HepG2 (cell line): ENCODE data around the gene SEC14L2. TPM values are rescaled to one million over a fixed set of nuclear protein-coding genes. Genes with fewer than 3 reads are reported as not detected.

Experiments used
- DNMT1 ChIP-seq: sonication (generic); formaldehyde crosslinking; IDR thresholded peaks from 2 replicates; pipeline ENCODE4 v1.5.1; 2020; ENCODE audit warnings: mild to moderate bottlenecking, missing genetic modification reagents
- GATA4 ChIP-seq: sonication (generic); IDR thresholded peaks from 2 replicates; pipeline ENCODE4 v1.6.1; 2016; ENCODE audit warnings: antibody characterized with exemption, low read depth, borderline replicate concordance
- HNRNPL ChIP-seq: fragments of 200-400 bp; formaldehyde crosslinking; IDR thresholded peaks from 2 replicates; pipeline ENCODE4 v1.6.1; 2017; ENCODE audit warnings: mild to moderate bottlenecking, low read depth, low read length
- MAF1 ChIP-seq: sonication (generic); formaldehyde crosslinking; IDR thresholded peaks from 2 replicates; pipeline ENCODE4 v1.5.0; 2020; ENCODE audit warnings: missing genetic modification reagents, borderline replicate concordance
- NR1H2 ChIP-seq: sonication (generic); formaldehyde crosslinking; IDR thresholded peaks from 2 replicates; pipeline ENCODE4 v1.8.1; 2022; ENCODE audit warnings: low read depth, missing genetic modification reagents, borderline replicate concordance
- YEATS2 ChIP-seq: sonication (generic); formaldehyde crosslinking; IDR thresholded peaks from 2 replicates; pipeline ENCODE4 v1.4.0; 2020; ENCODE audit warnings: missing genetic modification reagents, borderline replicate concordance
- ZFYVE20 ChIP-seq: sonication (generic); formaldehyde crosslinking; IDR thresholded peaks from 2 replicates; pipeline ENCODE4 v1.8.0; 2023; ENCODE audit warnings: low read depth, mild to moderate bottlenecking, moderate library complexity, missing genetic modification reagents, borderline replicate concordance
- ZNF510 ChIP-seq: sonication (generic); formaldehyde crosslinking; IDR thresholded peaks from 2 replicates; pipeline ENCODE4 v1.4.0; 2020; ENCODE audit warnings: low read depth, mild to moderate bottlenecking, missing genetic modification reagents
- ZNF563 ChIP-seq: sonication (generic); formaldehyde crosslinking; IDR thresholded peaks from 2 replicates; pipeline ENCODE4 v1.8.0; 2022; ENCODE audit warnings: mild to moderate bottlenecking, moderate library complexity, missing genetic modification reagents
- ZSCAN29 ChIP-seq: sonication (generic); formaldehyde crosslinking; conservative IDR thresholded peaks from 2 replicates; pipeline ENCODE4 v1.4.0; 2020; ENCODE audit warnings: mild to moderate bottlenecking, missing genetic modification reagents
- polyA plus RNA-seq, 8 experiments: library from polyadenylated mRNA; depleted of rRNA in 3 of 8; stranded (reverse) in 7 of 8; unstranded in 1 of 8; fragments of >200 nt; fragmentation: Illumina TruSeq in 4 of 8; extraction: Trizol in 4 of 8; gene quantifications; 2 replicates each; pipeline versions ENCODE4 v1.2.1 to v1.2.3, GENCODE V29; 2011 to 2016; ENCODE audit warnings: low read depth in 4 of 8, missing spikeins in 1 of 8, mixed read lengths in 1 of 8; ENCODE audit not compliant: insufficient read depth in 1 of 8
- total RNA-seq, 5 experiments: library from RNA; depleted of rRNA; stranded (reverse); fragments of >200 nt; fragmentation: Illumina TruSeq; extraction: Trizol; gene quantifications; 2 replicates each; pipeline ENCODE4 v1.2.3, GENCODE V29; 2016; ENCODE audit warnings: low read depth in 1 of 5
- TF ChIP-seq, protein P1 (sequence below): sonication (generic); formaldehyde crosslinking; IDR thresholded peaks from 2 replicates; pipeline ENCODE4 v1.5.0; 2020; ENCODE audit warnings: missing genetic modification reagents
- TF ChIP-seq, protein P2 (sequence below): sonication (generic); IDR thresholded peaks from 2 replicates; pipeline ENCODE4 v1.6.1; 2016; ENCODE audit warnings: low read depth, borderline replicate concordance
- TF ChIP-seq, protein P3 (sequence below): fragments of 450-650 bp; IDR thresholded peaks from 2 replicates; pipeline ENCODE4 v1.6.1; 2016
- TF ChIP-seq, protein P4 (sequence below): sonication (generic); formaldehyde crosslinking; IDR thresholded peaks from 2 replicates; pipeline ENCODE4 v1.4.0; 2020; ENCODE audit warnings: low read depth, missing genetic modification reagents
- TF ChIP-seq, protein P5 (sequence below), 2 experiments: fragments of 450-650 bp in 1 of 2; sonication (generic) in 1 of 2; formaldehyde crosslinking; IDR thresholded peaks; 2 replicates each; pipeline versions ENCODE4 v1.5.0 to v1.8.0; 2020 to 2022; ENCODE audit warnings: mild to moderate bottlenecking in 1 of 2, missing genetic modification reagents in 1 of 2
- TF ChIP-seq, protein P6 (sequence below): sonication (generic); formaldehyde crosslinking; IDR thresholded peaks from 2 replicates; pipeline ENCODE4 v1.4.0; 2020; ENCODE audit warnings: missing genetic modification reagents, borderline replicate concordance

Gene SEC14L2
- total and polyA plus RNA-seq, 2 of the 13 experiments (the other 11 are each of a cell fraction or from before 2014, with no cell fraction given) = 4.1 to 5.1 TPM

DNA sequence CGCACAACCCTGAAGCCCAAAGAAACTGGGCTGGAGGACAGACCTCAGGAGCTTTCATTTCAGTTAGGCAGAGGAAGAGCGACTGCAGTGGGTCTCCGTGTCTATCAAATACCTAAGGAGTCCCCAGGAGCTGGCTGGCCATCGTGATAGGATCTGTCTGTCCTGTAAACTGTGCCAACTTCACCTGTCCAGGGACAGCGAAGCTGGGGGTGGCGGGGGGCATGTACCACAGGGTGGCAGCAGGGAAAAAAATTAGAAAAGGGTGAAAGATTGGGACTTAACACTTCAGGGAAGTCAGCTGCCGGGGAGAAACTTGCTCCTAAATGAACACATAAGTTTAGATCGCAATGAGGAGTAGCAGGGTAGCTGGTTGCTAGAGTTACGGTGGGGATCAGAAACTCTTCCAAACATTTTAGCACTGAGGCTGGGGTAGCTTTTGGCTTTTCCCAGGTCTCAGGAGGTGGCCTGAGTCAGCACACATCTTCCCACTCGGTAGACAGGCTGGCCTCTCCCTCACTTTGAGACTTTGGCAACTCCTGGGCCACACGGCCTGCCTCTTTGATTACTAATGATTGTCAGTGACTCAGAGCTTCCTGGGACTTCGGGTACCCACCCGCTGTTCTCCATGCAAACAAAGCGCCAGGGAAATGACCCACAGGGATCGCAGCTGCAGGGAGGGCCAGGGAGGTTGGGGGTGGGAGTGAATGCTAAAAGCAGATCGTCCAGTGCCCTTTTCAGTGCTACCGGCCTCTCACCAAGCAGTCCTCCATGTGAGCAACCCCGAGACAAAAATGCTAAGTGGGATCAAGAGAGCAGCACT, 25.9 kb downstream of the SEC14L2 start (continued):
- TF ChIP-seq, protein P1, sequence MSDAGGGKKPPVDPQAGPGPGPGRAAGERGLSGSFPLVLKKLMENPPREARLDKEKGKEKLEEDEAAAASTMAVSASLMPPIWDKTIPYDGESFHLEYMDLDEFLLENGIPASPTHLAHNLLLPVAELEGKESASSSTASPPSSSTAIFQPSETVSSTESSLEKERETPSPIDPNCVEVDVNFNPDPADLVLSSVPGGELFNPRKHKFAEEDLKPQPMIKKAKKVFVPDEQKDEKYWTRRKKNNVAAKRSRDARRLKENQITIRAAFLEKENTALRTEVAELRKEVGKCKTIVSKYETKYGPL (CRISPR knock-in tag) = no peak
- no peak for TF ChIP-seq NR1H2 (CRISPR knock-in tag)
- TF ChIP-seq, protein P2, sequence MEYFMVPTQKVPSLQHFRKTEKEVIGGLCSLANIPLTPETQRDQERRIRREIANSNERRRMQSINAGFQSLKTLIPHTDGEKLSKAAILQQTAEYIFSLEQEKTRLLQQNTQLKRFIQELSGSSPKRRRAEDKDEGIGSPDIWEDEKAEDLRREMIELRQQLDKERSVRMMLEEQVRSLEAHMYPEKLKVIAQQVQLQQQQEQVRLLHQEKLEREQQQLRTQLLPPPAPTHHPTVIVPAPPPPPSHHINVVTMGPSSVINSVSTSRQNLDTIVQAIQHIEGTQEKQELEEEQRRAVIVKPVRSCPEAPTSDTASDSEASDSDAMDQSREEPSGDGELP = peak; percentile 66; the same call in 1 of the 2 replicates
- no peak for TF ChIP-seq DNMT1 (CRISPR knock-in tag)
- 0 out of 2 replicates have a peak, but pooled peaks have one; percentile 11 for TF ChIP-seq MAF1 (CRISPR knock-in tag)
- TF ChIP-seq YEATS2 (CRISPR knock-in tag) = no peak
- no peak for TF ChIP-seq ZNF563
- TF ChIP-seq, protein P3, sequence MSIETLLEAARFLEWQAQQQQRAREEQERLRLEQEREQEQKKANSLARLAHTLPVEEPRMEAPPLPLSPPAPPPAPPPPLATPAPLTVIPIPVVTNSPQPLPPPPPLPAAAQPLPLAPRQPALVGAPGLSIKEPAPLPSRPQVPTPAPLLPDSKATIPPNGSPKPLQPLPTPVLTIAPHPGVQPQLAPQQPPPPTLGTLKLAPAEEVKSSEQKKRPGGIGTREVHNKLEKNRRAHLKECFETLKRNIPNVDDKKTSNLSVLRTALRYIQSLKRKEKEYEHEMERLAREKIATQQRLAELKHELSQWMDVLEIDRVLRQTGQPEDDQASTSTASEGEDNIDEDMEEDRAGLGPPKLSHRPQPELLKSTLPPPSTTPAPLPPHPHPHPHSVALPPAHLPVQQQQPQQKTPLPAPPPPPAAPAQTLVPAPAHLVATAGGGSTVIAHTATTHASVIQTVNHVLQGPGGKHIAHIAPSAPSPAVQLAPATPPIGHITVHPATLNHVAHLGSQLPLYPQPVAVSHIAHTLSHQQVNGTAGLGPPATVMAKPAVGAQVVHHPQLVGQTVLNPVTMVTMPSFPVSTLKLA = no peak
- TF ChIP-seq, protein P4, sequence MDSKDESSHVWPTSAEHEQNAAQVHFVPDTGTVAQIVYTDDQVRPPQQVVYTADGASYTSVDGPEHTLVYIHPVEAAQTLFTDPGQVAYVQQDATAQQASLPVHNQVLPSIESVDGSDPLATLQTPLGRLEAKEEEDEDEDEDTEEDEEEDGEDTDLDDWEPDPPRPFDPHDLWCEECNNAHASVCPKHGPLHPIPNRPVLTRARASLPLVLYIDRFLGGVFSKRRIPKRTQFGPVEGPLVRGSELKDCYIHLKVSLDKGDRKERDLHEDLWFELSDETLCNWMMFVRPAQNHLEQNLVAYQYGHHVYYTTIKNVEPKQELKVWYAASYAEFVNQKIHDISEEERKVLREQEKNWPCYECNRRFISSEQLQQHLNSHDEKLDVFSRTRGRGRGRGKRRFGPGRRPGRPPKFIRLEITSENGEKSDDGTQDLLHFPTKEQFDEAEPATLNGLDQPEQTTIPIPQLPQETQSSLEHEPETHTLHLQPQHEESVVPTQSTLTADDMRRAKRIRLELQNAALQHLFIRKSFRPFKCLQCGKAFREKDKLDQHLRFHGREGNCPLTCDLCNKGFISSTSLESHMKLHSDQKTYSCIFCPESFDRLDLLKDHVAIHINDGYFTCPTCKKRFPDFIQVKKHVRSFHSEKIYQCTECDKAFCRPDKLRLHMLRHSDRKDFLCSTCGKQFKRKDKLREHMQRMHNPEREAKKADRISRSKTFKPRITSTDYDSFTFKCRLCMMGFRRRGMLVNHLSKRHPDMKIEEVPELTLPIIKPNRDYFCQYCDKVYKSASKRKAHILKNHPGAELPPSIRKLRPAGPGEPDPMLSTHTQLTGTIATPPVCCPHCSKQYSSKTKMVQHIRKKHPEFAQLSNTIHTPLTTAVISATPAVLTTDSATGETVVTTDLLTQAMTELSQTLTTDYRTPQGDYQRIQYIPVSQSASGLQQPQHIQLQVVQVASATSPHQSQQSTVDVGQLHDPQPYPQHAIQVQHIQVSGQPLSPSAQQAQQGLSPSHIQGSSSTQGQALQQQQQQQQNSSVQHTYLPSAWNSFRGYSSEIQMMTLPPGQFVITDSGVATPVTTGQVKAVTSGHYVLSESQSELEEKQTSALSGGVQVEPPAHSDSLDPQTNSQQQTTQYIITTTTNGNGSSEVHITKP (CRISPR knock-in tag) = no peak
- TF ChIP-seq HNRNPL = peak; percentile 80; the same call in 1 of the 2 replicates
- TF ChIP-seq, protein P5, sequence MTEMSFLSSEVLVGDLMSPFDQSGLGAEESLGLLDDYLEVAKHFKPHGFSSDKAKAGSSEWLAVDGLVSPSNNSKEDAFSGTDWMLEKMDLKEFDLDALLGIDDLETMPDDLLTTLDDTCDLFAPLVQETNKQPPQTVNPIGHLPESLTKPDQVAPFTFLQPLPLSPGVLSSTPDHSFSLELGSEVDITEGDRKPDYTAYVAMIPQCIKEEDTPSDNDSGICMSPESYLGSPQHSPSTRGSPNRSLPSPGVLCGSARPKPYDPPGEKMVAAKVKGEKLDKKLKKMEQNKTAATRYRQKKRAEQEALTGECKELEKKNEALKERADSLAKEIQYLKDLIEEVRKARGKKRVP (CRISPR knock-in tag; IDR thresholded peaks at IDR 0.05) = no peak
- no peak for TF ChIP-seq GATA4
- TF ChIP-seq, protein P6, sequence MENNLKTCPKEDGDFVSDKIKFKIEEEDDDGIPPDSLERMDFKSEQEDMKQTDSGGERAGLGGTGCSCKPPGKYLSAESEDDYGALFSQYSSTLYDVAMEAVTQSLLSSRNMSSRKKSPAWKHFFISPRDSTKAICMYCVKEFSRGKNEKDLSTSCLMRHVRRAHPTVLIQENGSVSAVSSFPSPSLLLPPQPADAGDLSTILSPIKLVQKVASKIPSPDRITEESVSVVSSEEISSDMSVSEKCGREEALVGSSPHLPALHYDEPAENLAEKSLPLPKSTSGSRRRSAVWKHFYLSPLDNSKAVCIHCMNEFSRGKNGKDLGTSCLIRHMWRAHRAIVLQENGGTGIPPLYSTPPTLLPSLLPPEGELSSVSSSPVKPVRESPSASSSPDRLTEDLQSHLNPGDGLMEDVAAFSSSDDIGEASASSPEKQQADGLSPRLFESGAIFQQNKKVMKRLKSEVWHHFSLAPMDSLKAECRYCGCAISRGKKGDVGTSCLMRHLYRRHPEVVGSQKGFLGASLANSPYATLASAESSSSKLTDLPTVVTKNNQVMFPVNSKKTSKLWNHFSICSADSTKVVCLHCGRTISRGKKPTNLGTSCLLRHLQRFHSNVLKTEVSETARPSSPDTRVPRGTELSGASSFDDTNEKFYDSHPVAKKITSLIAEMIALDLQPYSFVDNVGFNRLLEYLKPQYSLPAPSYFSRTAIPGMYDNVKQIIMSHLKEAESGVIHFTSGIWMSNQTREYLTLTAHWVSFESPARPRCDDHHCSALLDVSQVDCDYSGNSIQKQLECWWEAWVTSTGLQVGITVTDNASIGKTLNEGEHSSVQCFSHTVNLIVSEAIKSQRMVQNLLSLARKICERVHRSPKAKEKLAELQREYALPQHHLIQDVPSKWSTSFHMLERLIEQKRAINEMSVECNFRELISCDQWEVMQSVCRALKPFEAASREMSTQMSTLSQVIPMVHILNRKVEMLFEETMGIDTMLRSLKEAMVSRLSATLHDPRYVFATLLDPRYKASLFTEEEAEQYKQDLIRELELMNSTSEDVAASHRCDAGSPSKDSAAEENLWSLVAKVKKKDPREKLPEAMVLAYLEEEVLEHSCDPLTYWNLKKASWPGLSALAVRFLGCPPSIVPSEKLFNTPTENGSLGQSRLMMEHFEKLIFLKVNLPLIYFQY = no peak
- no peak for TF ChIP-seq ZNF510 (CRISPR knock-in tag)
- TF ChIP-seq ZFYVE20 (CRISPR knock-in tag) = no peak
- TF ChIP-seq ZSCAN29 (CRISPR knock-in tag) = no peak
